HFFc6 (cell line): ENCODE measurements around the gene SLC66A2. TPM values are rescaled to one million over a fixed set of nuclear protein-coding genes. Genes with fewer than 3 reads are reported as not detected.

Experiments used
- DNase-seq: peaks from one replicate; pipeline ENCODE4 v3.0.0-alpha.2; 2018
- H3K27ac Mint-ChIP-seq: 2 replicates; pipeline ENCODE4 v1.8.0; 2020; ENCODE audit warnings: mild to moderate bottlenecking, mixed read lengths
- H3K27me3 Mint-ChIP-seq: 2 replicates; pipeline ENCODE4 v1.8.0; 2021; ENCODE audit warnings: mild to moderate bottlenecking, moderate library complexity, mixed read lengths; ENCODE audit not compliant: insufficient read depth
- H3K36me3 Mint-ChIP-seq: 2 replicates; pipeline ENCODE4 v1.8.0; 2021; ENCODE audit warnings: low read depth, mixed read lengths
- H3K4me1 Mint-ChIP-seq: 2 replicates; pipeline ENCODE4 v1.8.0; 2020; ENCODE audit warnings: low read depth, mixed read lengths
- H3K4me3 Mint-ChIP-seq: 2 replicates; pipeline ENCODE4 v1.8.0; 2020; ENCODE audit warnings: mild to moderate bottlenecking, moderate library complexity, mixed read lengths
- H3K9me3 Mint-ChIP-seq: 2 replicates; pipeline ENCODE4 v1.8.0; 2020; ENCODE audit warnings: mild to moderate bottlenecking, mixed read lengths
- CTCF ChIP-seq: fragments of 200-600 bp; sonication (generic); IDR thresholded peaks from 2 replicates; pipeline ENCODE4 v1.5.0; 2021; ENCODE audit warnings: antibody characterized with exemption, mild to moderate bottlenecking
- total RNA-seq, 6 experiments: library from RNA; stranded (reverse); fragmentation: NEBNext Ultra II Directional; extraction: Animal tissue kit (Norgen Biotek cat#: 25700); gene quantifications; 2 replicates in 1 of 6; 3 replicates in 5 of 6; pipeline ENCODE4 v1.2.3, GENCODE V29; 2021

The SLC66A2 gene
- total RNA-seq, 6 experiments from 2014 or later: 26.6 to 41.2 (median 29.9) TPM

- TF ChIP-seq CTCF: no peak
- Mint-ChIP-seq H3K4me1 (no peaks in the 10 kb centered on the region), H3K27me3 (peaks cover 5% of the 10 kb centered on the region; the same call in 1 of the 2 replicates), H3K9me3 (peaks cover 36% of the 10 kb centered on the region), H3K36me3 (peaks cover 31% of the 10 kb centered on the region), H3K27ac (no peak overlapping the region), H3K4me3 (no peak overlapping the region)
- no peak for DNase-seq
These were observed 49.4 kb downstream of the SLC66A2 start for GRCh38 chr18:79902075-79902474.

- Mint-ChIP-seq H3K27me3 (peaks cover 5% of the 10 kb centered on the region; the same call in 1 of the 2 replicates), H3K4me3 (no peak overlapping the region), H3K36me3 (peaks cover 34% of the 10 kb centered on the region), H3K9me3 (peaks cover 40% of the 10 kb centered on the region), H3K27ac (no peak overlapping the region), H3K4me1 (no peaks in the 10 kb centered on the region)
- no peak for TF ChIP-seq CTCF
- DNase-seq: no peak
These were observed 49.8 kb downstream of the SLC66A2 start for GRCh38 chr18:79901665-79902064.

GRCh38 chr18:79900610-79901570, 50.6 kb downstream of the SLC66A2 start:
- DNase-seq: no peak
- H3K4me1 Mint-ChIP-seq: no peaks in the 10 kb centered on the region
- H3K36me3 Mint-ChIP-seq: peaks cover 34% of the 10 kb centered on the region
- peaks cover 46% of the 10 kb centered on the region for H3K9me3 Mint-ChIP-seq
- no peak for TF ChIP-seq CTCF
- H3K27ac Mint-ChIP-seq: no peak overlapping the region
- peaks cover 5% of the 10 kb centered on the region; the same call in 1 of the 2 replicates for H3K27me3 Mint-ChIP-seq
- no peak overlapping the region for H3K4me3 Mint-ChIP-seq

DNA sequence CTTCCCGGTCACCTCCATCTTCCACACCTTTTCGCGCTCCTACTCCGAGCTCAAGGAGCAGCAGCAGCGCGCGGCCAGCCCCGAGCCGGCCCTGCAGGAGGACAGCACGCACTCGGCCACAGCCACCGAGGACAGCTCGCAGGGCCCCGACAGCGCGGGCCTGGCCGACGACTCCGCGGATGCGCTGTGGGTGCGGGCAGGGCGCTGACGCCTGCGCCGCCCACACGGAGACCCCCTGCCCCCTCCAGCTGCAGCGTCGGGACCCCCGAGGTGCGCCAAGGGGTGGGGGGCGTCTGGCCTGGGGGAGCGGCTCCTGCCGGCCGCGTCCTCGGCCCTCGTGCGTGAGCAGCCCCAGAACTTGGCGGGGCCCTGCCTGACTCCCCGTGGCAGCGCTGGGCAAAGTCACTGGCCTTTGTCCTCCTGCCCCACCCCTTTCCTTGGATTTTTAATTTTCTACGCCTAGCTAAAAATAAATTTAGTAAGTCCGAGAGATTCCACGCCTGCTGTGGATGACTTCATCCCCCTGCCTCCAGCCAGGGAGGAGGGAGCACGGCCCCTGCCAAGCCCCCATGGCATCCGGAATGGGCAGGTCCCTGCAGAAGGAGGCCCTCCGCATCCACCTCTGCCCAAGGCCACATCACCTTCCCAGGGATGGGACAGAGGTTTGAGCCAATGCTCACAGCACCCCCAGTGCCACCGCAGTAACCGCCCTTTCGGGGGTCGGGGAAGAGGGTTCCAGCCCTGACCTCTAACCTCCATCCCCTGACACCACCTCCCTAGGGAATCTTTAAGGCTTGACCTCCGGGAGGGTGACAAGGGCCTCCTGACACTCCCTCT, 51.6 kb downstream of the SLC66A2 start:
- peaks cover 56% of the 10 kb centered on the region for H3K9me3 Mint-ChIP-seq
- peaks cover 5% of the 10 kb centered on the region; the same call in 1 of the 2 replicates for H3K27me3 Mint-ChIP-seq
- no peak for DNase-seq
- no peaks in the 10 kb centered on the region for H3K4me1 Mint-ChIP-seq
- no peak overlapping the region for H3K4me3 Mint-ChIP-seq
- peaks cover 34% of the 10 kb centered on the region for H3K36me3 Mint-ChIP-seq
- no peak overlapping the region for H3K27ac Mint-ChIP-seq
- TF ChIP-seq CTCF: no peak

- Mint-ChIP-seq H3K9me3 (peaks cover 62% of the 10 kb centered on the region), H3K27me3 (peaks cover 5% of the 10 kb centered on the region; the same call in 1 of the 2 replicates), H3K27ac (no peak overlapping the region), H3K36me3 (peaks cover 34% of the 10 kb centered on the region), H3K4me1 (no peaks in the 10 kb centered on the region), H3K4me3 (no peak overlapping the region)
- no peak for TF ChIP-seq CTCF
- no peak for DNase-seq
These were observed 52.4 kb downstream of the SLC66A2 start for GRCh38 chr18:79898952-79899608.
